B cell (primary cell): ENCODE measurements around the gene TMX2. TPM values are rescaled to one million over a fixed set of nuclear protein-coding genes. Genes with fewer than 3 reads are reported as not detected.

ENCODE experiments used
- ATAC-seq: fragments of 200-7000 bp; cut with Tn5 transposase; one replicate; pipeline ENCODE4 v1.10.0; 2021; ENCODE audit warnings: low read depth, mild to moderate bottlenecking, moderate number of reproducible peaks, moderate library complexity
- CTCF ChIA-PET: fragments of 350-600 bp; sonication (Branson Sonifier 250); formaldehyde crosslinking; loops from one replicate; lab custom pipeline; 2021; ENCODE audit warnings: antibody characterized with exemption, inconsistent platforms; lab: Charles Lee
- POLR2A ChIA-PET: fragments of 350-600 bp; sonication (Branson Sonifier 250); formaldehyde crosslinking; loops from one replicate; lab custom pipeline; 2021; ENCODE audit warnings: antibody characterized with exemption; lab: Charles Lee
- DNase-seq: peaks from one replicate; pipeline ENCODE4 v3.0.0; 2013
- H2AFZ ChIP-seq: 2 replicates; pipeline ENCODE4 v1.6.1; 2012; ENCODE audit warnings: mild to moderate bottlenecking, low read depth, low read length; ENCODE audit not compliant: insufficient read depth, poor library complexity, severe bottlenecking
- H3K27ac ChIP-seq, 2 donors: 1 replicate in 1 of 2; 2 replicates in 1 of 2; pipeline ENCODE4 v1.5.1; 2012 to 2013; ENCODE audit warnings: low read length in 2 of 2, mild to moderate bottlenecking in 2 of 2, moderate library complexity in 1 of 2
- H3K27me3 ChIP-seq, 4 experiments: fragments of 200-600 bp in 1 of 4; sonication (generic) in 1 of 4; replicated peaks in 1 of 4; 1 replicate in 2 of 4; 2 replicates in 2 of 4; pipeline versions ENCODE4 v1.6.1 to v1.7.0; 2013 to 2016; ENCODE audit warnings: low read length in 3 of 4, mild to moderate bottlenecking in 2 of 4, mixed read lengths in 1 of 4, moderate library complexity in 1 of 4; ENCODE audit not compliant: insufficient read depth in 4 of 4, control insufficient read depth in 3 of 4; ENCODE audit errors: control extremely low read depth in 1 of 4
- H3K36me3 ChIP-seq, 2 experiments: replicated peaks in 1 of 2; 1 replicate in 1 of 2; 2 replicates in 1 of 2; pipeline versions ENCODE4 v1.6.1 to v1.7.1; 2013; ENCODE audit warnings: low read length in 1 of 2; ENCODE audit not compliant: insufficient read depth in 2 of 2, control insufficient read depth in 1 of 2; ENCODE audit errors: control extremely low read depth in 1 of 2, extremely low read depth in 1 of 2
- H3K4me1 ChIP-seq, 2 donors: fragments of 200-600 bp in 1 of 2; sonication (generic) in 1 of 2; 1 replicate in 1 of 2; 2 replicates in 1 of 2; pipeline versions ENCODE4 v1.5.1 to v1.6.1; 2013 to 2017; ENCODE audit warnings: low read length in 2 of 2; ENCODE audit not compliant: control insufficient read depth in 2 of 2, insufficient read depth in 2 of 2
- H3K4me2 ChIP-seq: replicated peaks from 2 replicates; pipeline ENCODE3; 2012; ENCODE audit warnings: mild to moderate bottlenecking, low read depth, low read length; ENCODE audit not compliant: poor library complexity, severe bottlenecking
- H3K4me3 ChIP-seq, 5 experiments: fragments of 200-600 bp in 1 of 5; sonication (generic) in 1 of 5; 1 replicate in 3 of 5; 2 replicates in 2 of 5; pipeline versions ENCODE4 v1.5.1 to v1.7.0; 2011 to 2016; ENCODE audit warnings: low read length in 4 of 5, mild to moderate bottlenecking in 4 of 5, low read depth in 2 of 5, control low read depth in 1 of 5, moderate library complexity in 1 of 5; ENCODE audit not compliant: insufficient read depth in 1 of 5; ENCODE audit errors: control extremely low read depth in 1 of 5, extremely low read depth in 1 of 5
- H3K79me2 ChIP-seq: fragments of 200-600 bp; sonication (generic); one replicate; pipeline ENCODE4 v1.6.0; 2016; ENCODE audit warnings: low read length; ENCODE audit not compliant: control insufficient read depth, insufficient read depth
- H3K9ac ChIP-seq: fragments of 200-600 bp; sonication (generic); 2 replicates; pipeline ENCODE4 v1.6.1; 2017; ENCODE audit warnings: mild to moderate bottlenecking, low read length, moderate library complexity
- H3K9me3 ChIP-seq, 3 donors: one replicate each; pipeline versions ENCODE4 v1.6.1 to v1.7.1; 2013; ENCODE audit warnings: low read length in 2 of 3; ENCODE audit not compliant: control insufficient read depth in 2 of 3, insufficient read depth in 1 of 3; ENCODE audit errors: control extremely low read depth in 1 of 3
- H4K20me1 ChIP-seq: 2 replicates; pipeline ENCODE4 v1.6.0; 2012; ENCODE audit warnings: mild to moderate bottlenecking, low read length; ENCODE audit not compliant: insufficient read depth, control insufficient read depth, poor library complexity, severe bottlenecking
- H3K27ac Mint-ChIP-seq: one replicate; pipeline ENCODE4 v1.8.0; 2021; ENCODE audit warnings: mixed read lengths
- H3K27me3 Mint-ChIP-seq: one replicate; pipeline ENCODE4 v1.8.0; 2021; ENCODE audit warnings: mixed read lengths
- H3K4me1 Mint-ChIP-seq: one replicate; pipeline ENCODE4 v1.8.0; 2021; ENCODE audit warnings: mixed read lengths
- H3K4me3 Mint-ChIP-seq: one replicate; pipeline ENCODE4 v1.8.0; 2021; ENCODE audit warnings: mixed read lengths
- H3K9me3 Mint-ChIP-seq: one replicate; pipeline ENCODE4 v1.8.0; 2022; ENCODE audit warnings: mixed read lengths; ENCODE audit not compliant: insufficient read depth
- EZH2 ChIP-seq: IDR thresholded peaks from 2 replicates; pipeline ENCODE4 v1.6.1; 2012; ENCODE audit warnings: borderline replicate concordance, low read depth, mild to moderate bottlenecking, moderate library complexity, low read length; ENCODE audit not compliant: insufficient read depth, poor library complexity, severe bottlenecking
- intact Hi-C: fragments of 100-400 bp; cut with micrococcal nuclease; formaldehyde crosslinking; loops from one replicate; pipeline ENCODE4 v1.10.0; 2022
- polyA plus RNA-seq: library from polyadenylated mRNA; depleted of rRNA; stranded (reverse); fragments of >200 nt; gene quantifications from 2 replicates; pipeline ENCODE4 v1.2.3, GENCODE V29; 2012
- small RNA-seq: library from RNA; depleted of rRNA; stranded (forward); fragments of <200 nt; gene quantifications from one replicate; pipeline ENCODE3, GENCODE V24; 2012; ENCODE audit warnings: low replicate concordance, low read depth; ENCODE audit not compliant: insufficient read length
- total RNA-seq, 2 donors: library from RNA; stranded (reverse); fragments of 120-200 nt in 1 of 2; gene quantifications; 1 replicate in 1 of 2; 2 replicates in 1 of 2; pipeline versions ENCODE4 v1.2.3 to v1.2.4, GENCODE V29; 2013 to 2022
- TF ChIP-seq, protein P1 (sequence below): fragments of 200-600 bp; IDR thresholded peaks from one replicate; pipeline ENCODE4 v1.8.0; 2022; ENCODE audit warnings: antibody characterized with exemption, mild to moderate bottlenecking

The TMX2 gene
- total and polyA plus RNA-seq, 2 donors (not counting 1 experiment from before 2014, with no cell fraction given): 40.3 to 60.2 TPM

DNA sequence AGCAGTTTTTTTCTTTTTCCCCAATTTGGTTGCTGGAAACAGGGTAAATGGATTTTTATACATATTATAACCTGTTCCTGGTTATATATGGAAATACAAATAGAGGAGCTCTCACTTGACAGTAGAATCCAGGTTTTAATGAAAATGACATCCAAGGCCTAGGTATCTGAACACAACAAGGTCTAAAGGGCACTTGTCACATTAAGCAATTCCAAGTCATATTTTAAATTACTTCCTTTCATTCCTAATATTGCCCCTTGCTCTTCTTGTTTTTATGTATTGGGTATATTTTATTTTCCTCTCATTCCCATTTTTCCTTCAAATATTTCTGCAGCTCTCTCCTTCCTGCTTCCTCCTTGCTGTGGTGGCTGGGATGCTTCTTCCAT, 76.3 kb downstream of the TMX2 start:
- H4K20me1 ChIP-seq: no peaks in the 10 kb centered on the region
- no peak overlapping the region for H3K27ac ChIP-seq
- no peak overlapping the region for H2AFZ ChIP-seq
- Mint-ChIP-seq H3K4me3 (no peak overlapping the region), H3K9me3 (no peaks in the 10 kb centered on the region), H3K4me1 (peaks cover 65% of the 10 kb centered on the region), H3K27ac (no peak overlapping the region), H3K27me3 (no peaks in the 10 kb centered on the region)
- ChIA-PET CTCF (interaction anchor here (1.0 to 1.6 kb wide), 3 partner anchors 12 to 46 kb away, joined by 3 to 7 read pairs (median 4); partner anchors contain the start of gene BTBD18), POLR2A (no interaction called here)
- DNase-seq: no peak
- intact Hi-C loops: no loop called here
- H3K4me3 ChIP-seq: no peak overlapping the region
- H3K27me3 ChIP-seq: no peaks in the 10 kb centered on the region
- H3K4me1 ChIP-seq: peaks cover 80 to 83% of the 10 kb centered on the region in 2 donors
- no peak for TF ChIP-seq EZH2
- TF ChIP-seq, protein P1, sequence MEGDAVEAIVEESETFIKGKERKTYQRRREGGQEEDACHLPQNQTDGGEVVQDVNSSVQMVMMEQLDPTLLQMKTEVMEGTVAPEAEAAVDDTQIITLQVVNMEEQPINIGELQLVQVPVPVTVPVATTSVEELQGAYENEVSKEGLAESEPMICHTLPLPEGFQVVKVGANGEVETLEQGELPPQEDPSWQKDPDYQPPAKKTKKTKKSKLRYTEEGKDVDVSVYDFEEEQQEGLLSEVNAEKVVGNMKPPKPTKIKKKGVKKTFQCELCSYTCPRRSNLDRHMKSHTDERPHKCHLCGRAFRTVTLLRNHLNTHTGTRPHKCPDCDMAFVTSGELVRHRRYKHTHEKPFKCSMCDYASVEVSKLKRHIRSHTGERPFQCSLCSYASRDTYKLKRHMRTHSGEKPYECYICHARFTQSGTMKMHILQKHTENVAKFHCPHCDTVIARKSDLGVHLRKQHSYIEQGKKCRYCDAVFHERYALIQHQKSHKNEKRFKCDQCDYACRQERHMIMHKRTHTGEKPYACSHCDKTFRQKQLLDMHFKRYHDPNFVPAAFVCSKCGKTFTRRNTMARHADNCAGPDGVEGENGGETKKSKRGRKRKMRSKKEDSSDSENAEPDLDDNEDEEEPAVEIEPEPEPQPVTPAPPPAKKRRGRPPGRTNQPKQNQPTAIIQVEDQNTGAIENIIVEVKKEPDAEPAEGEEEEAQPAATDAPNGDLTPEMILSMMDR: no peak
- no peak overlapping the region for H3K9ac ChIP-seq
- H3K36me3 ChIP-seq: peaks cover 0 to 5% of the 10 kb centered on the region in 2 experiments
- ATAC-seq: no peak
- H3K4me2 ChIP-seq: peak overlapping the region; percentile 34
- no peaks in the 10 kb centered on the region for H3K9me3 ChIP-seq
- H3K79me2 ChIP-seq: peaks cover 63% of the 10 kb centered on the region

Small RNAs within 50 kb of the gene (small RNA-seq; reads per million reads assigned to genes)
- not detected for gene TMX2-CTNND1

Other genes starting within 250 kb of the TMX2 start
- gene SLC43A1, start 196.9 kb upstream of the TMX2 start, total RNA-seq: 3.7 and 5.9 TPM in 2 replicates
- gene SLC43A1, start 196.9 kb upstream of the TMX2 start, polyA plus RNA-seq: 4.8 and 6.4 TPM in 2 replicates
- 39.6 and 39.8 TPM in 2 replicates for gene TIMM10, start 181.8 kb upstream of the TMX2 start, total RNA-seq
- 21.6 and 36.5 TPM in 2 replicates for gene TIMM10, start 181.8 kb upstream of the TMX2 start, polyA plus RNA-seq
- gene SMTNL1, start 175.0 kb upstream of the TMX2 start, total RNA-seq: not detected in 2 replicates
- gene SMTNL1, start 175.0 kb upstream of the TMX2 start, polyA plus RNA-seq: not detected in 2 replicates
- 66.3 and 70.7 TPM in 2 replicates for gene UBE2L6, start 144.9 kb upstream of the TMX2 start, total RNA-seq
- gene UBE2L6, start 144.9 kb upstream of the TMX2 start, polyA plus RNA-seq: 45.6 and 63.5 TPM in 2 replicates
- gene SERPING1, start 114.9 kb upstream of the TMX2 start, total RNA-seq: not detected in 2 replicates
- gene SERPING1, start 114.9 kb upstream of the TMX2 start, polyA plus RNA-seq: not detected in 2 replicates
- gene YPEL4, start 62.7 kb upstream of the TMX2 start, total RNA-seq: 1.1 and 1.9 TPM in 2 replicates
- 0.03 and 0.19 TPM in 2 replicates for gene YPEL4, start 62.7 kb upstream of the TMX2 start, polyA plus RNA-seq
- 15.5 and 15.8 TPM in 2 replicates for gene CLP1, start 54.8 kb upstream of the TMX2 start, total RNA-seq
- gene CLP1, start 54.8 kb upstream of the TMX2 start, polyA plus RNA-seq: 6.0 and 9.5 TPM in 2 replicates
- 53.8 and 56.2 TPM in 2 replicates for gene ZDHHC5, start 44.5 kb upstream of the TMX2 start, total RNA-seq
- gene ZDHHC5, start 44.5 kb upstream of the TMX2 start, polyA plus RNA-seq: 31.5 and 33.7 TPM in 2 replicates
- 13.7 and 15.0 TPM in 2 replicates for gene MED19, start 378 bp upstream of the TMX2 start, total RNA-seq
- 9.3 and 10.1 TPM in 2 replicates for gene MED19, start 378 bp upstream of the TMX2 start, polyA plus RNA-seq
- 147 and 153 TPM in 2 replicates for gene SELENOH, start 28.9 kb downstream of the TMX2 start, total RNA-seq
- gene SELENOH, start 28.9 kb downstream of the TMX2 start, polyA plus RNA-seq: 170 and 196 TPM in 2 replicates
- gene BTBD18, start 39.2 kb downstream of the TMX2 start, total RNA-seq: not detected in 2 replicates
- gene BTBD18, start 39.2 kb downstream of the TMX2 start, polyA plus RNA-seq: 0.04 TPM in 1 of 2 replicates, not detected in the other
- gene CTNND1, start 49.2 kb downstream of the TMX2 start, total RNA-seq: 54.4 and 59.2 TPM in 2 replicates
- gene CTNND1, start 49.2 kb downstream of the TMX2 start, polyA plus RNA-seq: 12.1 and 25.7 TPM in 2 replicates